Measurements from ENCODE around the gene BCL2L15.

- TF ChIP-seq EZH2 (IDR thresholded peaks at IDR 0.05; ENCODE audit: insufficient read depth, poor library complexity, severe bottlenecking) (no peak), EZH2phosphoT487 (IDR thresholded peaks at IDR 0.05; ENCODE audit: insufficient read depth, low read depth) (no peak)
Measured at GRCh38 chr1:113870778-113871177, 16.6 kb downstream of the BCL2L15 start.

All from GM23248 (cell line).